ENCODE results near the gene SIPA1L3.

SIPA1L3 gene

GRCh38 chr19:38089440-38089839 is 182.4 kb downstream of the SIPA1L3 start:
- DNase-seq (ENCODE audit: low spot score) = no peak
- ChIA-PET CTCF (interaction anchor here (0.6 kb wide), 1 partner anchor 32 kb away, joined by 3 read pairs; no protein-coding TSS in a partner anchor), POLR2A (ENCODE audit: low non-redundant PET) (interaction anchor here (0.6 kb wide), 1 partner anchor 84 kb away, joined by 5 read pairs; no protein-coding TSS in a partner anchor)
- H3K27ac ChIP-seq = no peak overlapping the region
- no peak for TF ChIP-seq CTCF (conservative IDR thresholded peaks at IDR 0.05; ENCODE audit: low read depth)

- CTCF ChIA-PET = no interaction called here
- POLR2A ChIA-PET (ENCODE audit: low non-redundant PET) = no interaction called here
- peak overlapping the region; percentile 23 for H3K27ac ChIP-seq
- TF ChIP-seq CTCF (conservative IDR thresholded peaks at IDR 0.05; ENCODE audit: low read depth) = no peak
- DNase-seq (ENCODE audit: low spot score) = no peak
Measured at GRCh38 chr19:38093154-38093553, 186.1 kb downstream of the SIPA1L3 start.

- TF ChIP-seq CTCF (conservative IDR thresholded peaks at IDR 0.05; ENCODE audit: low read depth) = no peak
- POLR2A ChIA-PET (ENCODE audit: low non-redundant PET) = interaction anchor here (0.5 kb wide), 1 partner anchor 85 kb away, joined by 3 read pairs; no protein-coding TSS in a partner anchor
- CTCF ChIA-PET = no interaction called here
- peak overlapping the region; percentile 23 for H3K27ac ChIP-seq
- DNase-seq (ENCODE audit: low spot score) = no peak
Measured at GRCh38 chr19:38093587-38093986, 186.6 kb downstream of the SIPA1L3 start.

GRCh38 chr19:38095411-38096308 is 188.7 kb downstream of the SIPA1L3 start:
- ChIA-PET CTCF (interaction anchor here (0.6 to 1.8 kb wide), 5 partner anchors 10 to 193 kb away, joined by 3 to 9 read pairs (median 3); no protein-coding TSS in a partner anchor), POLR2A (ENCODE audit: low non-redundant PET) (no interaction called here)
- peak; percentile 76 for TF ChIP-seq CTCF (conservative IDR thresholded peaks at IDR 0.05; ENCODE audit: low read depth)
- DNase-seq (ENCODE audit: low spot score) = peak; percentile 54
- peak overlapping the region; percentile 52 for H3K27ac ChIP-seq

GRCh38 chr19:38099966-38100365 is 193.0 kb downstream of the SIPA1L3 start:
- no peak for DNase-seq (ENCODE audit: low spot score)
- CTCF ChIA-PET = no interaction called here
- POLR2A ChIA-PET (ENCODE audit: low non-redundant PET) = interaction anchor here (0.5 to 0.6 kb wide), 2 partner anchors 13 to 306 kb away, joined by 3 read pairs; no protein-coding TSS in a partner anchor

More at GRCh38 chr19:38099966-38100365, 193.0 kb downstream of the SIPA1L3 start:
- H3K27ac ChIP-seq = no peak overlapping the region
- no peak for TF ChIP-seq CTCF (conservative IDR thresholded peaks at IDR 0.05; ENCODE audit: low read depth)

Data from RWPE1 (cell line).